ENCODE results near the gene PCBP3.
"Not testable (repeated sequence)": the region's sequence is repeated elsewhere in the genome, so short reads cannot be mapped to it uniquely, and the experiment has no call there.

Gene PCBP3

DNA sequence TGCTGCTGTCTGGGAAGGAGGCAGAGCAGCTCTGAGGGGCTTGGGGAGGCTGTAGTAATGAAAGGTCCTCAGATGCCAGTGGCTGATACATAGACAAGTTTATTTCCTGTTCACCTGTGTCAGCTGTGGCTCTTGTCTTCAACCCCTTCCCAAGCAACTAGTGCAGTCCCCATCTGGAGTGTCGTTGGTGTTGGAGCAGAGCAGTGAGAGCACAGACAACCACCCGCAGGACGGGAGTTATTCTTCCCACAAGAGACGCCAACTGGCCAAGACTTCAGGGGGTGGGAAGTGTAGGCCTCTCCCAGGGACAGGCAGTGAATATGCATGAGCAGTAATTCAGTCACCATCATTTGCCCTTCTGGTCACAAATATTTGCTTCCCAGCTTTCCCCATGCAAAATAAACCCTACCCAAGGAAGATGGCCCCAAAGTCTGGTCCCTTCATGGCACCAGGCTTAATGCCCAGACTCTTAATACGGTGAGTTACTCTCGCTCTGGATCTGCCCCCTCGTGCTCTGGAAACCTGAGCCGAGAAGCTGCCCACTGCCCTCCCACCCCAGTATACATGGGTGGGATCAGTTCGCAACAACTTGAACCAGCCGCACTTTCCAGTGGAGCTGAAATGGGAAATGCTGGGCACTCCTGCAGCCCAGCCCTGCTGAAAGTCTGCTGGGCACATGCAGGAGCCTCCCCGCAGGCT, 184.5 kb downstream of the PCBP3 start:
- no peak for DNase-seq (ENCODE audit: low read depth, low spot score)
- Histone ChIP-seq H3K27ac (ENCODE audit: low read length) (no peak overlapping the region), H3K9me3 (ENCODE audit: control insufficient read depth, insufficient read depth, low read length) (no peaks in the 10 kb centered on the region), H3K4me3 (ENCODE audit: low read length) (no peak overlapping the region), H3K36me3 (ENCODE audit: control insufficient read depth, insufficient read depth, low read length) (no peaks in the 10 kb centered on the region), H3K27me3 (ENCODE audit: control insufficient read depth, insufficient read depth, low read length) (no peaks in the 10 kb centered on the region), H3K4me1 (ENCODE audit: control insufficient read depth, insufficient read depth, low read length) (peaks cover 2% of the 10 kb centered on the region; the same call in 1 of the 2 replicates)
- no CpG with 5 or more reads among the region's 11 CpGs for WGBS (ENCODE audit: insufficient coverage, insufficient read length)

DNA sequence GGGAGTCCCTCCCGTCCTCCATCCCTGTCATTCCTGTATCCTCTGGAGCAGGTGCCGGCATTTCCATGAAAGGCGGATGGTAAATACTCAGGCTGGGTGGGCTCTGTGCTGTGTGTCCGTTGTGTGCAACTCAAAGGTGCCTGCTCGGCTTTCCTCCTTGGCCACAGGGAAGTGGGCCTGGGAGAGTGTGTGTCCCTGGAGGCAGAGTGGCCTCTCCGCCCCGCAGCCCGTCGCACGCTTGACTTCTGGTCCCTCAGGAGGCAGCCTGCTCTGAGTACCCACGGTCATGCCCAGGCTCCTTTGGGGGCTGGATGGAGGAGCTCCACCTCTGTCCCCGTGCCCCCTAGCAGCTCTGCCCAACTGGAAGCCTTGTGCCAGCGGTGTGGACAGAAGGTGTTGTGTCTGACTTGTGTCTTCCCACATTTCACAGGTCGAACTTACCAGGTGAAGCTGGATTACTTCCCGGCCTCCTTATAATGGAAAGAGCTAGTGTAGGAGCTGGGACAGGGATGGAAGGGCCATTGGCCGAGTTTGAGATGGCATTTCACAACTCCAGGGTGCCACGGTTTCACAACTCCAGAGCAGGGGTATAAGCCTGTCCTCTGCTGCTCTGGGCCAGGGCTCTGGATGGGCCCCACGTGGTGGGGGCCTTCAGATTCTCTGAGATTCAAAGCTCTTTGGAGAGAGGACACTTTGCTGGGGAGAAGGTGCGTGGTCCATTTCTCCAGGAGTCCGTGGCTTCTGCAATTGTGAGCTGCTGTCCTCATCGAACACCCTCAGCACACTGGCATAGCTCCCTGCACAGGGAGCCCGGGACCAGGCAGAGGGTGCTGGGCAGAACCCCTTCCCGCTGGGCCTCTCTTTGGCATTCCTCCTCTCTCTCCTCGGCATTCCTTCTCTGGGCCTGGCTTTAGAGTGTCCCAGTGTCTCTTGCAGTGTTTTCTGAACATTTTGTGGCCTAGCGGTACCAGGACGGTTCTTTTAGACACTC, 185.3 kb downstream of the PCBP3 start:
- WGBS (ENCODE audit: insufficient coverage, insufficient read length), result no CpG with 5 or more reads among the region's 26 CpGs
- Histone ChIP-seq H3K27me3 (ENCODE audit: control insufficient read depth, insufficient read depth, low read length) (no peaks in the 10 kb centered on the region), H3K4me3 (ENCODE audit: low read length) (no peak overlapping the region), H3K27ac (ENCODE audit: low read length) (no peak overlapping the region), H3K36me3 (ENCODE audit: control insufficient read depth, insufficient read depth, low read length) (no peaks in the 10 kb centered on the region), H3K9me3 (ENCODE audit: control insufficient read depth, insufficient read depth, low read length) (no peaks in the 10 kb centered on the region), H3K4me1 (ENCODE audit: control insufficient read depth, insufficient read depth, low read length) (peaks cover 2% of the 10 kb centered on the region; the same call in 1 of the 2 replicates)
- DNase-seq (ENCODE audit: low read depth, low spot score), result no peak

- Histone ChIP-seq H3K36me3 (ENCODE audit: control insufficient read depth, insufficient read depth, low read length) (no peaks in the 10 kb centered on the region), H3K9me3 (ENCODE audit: control insufficient read depth, insufficient read depth, low read length) (no peaks in the 10 kb centered on the region), H3K4me1 (ENCODE audit: control insufficient read depth, insufficient read depth, low read length) (peaks cover 2% of the 10 kb centered on the region; the same call in 1 of the 2 replicates), H3K27ac (ENCODE audit: low read length) (no peak overlapping the region), H3K4me3 (ENCODE audit: low read length) (no peak overlapping the region), H3K27me3 (ENCODE audit: control insufficient read depth, insufficient read depth, low read length) (no peaks in the 10 kb centered on the region)
- no peak for DNase-seq (ENCODE audit: low read depth, low spot score)
- no CpG with 5 or more reads among the region's 7 CpGs for WGBS (ENCODE audit: insufficient coverage, insufficient read length)
Measured at GRCh38 chr21:45829668-45830067, 186.1 kb downstream of the PCBP3 start.

GRCh38 chr21:45830221-45830640, 186.7 kb downstream of the PCBP3 start:
- Histone ChIP-seq H3K4me1 (ENCODE audit: control insufficient read depth, insufficient read depth, low read length) (peaks cover 2% of the 10 kb centered on the region; the same call in 1 of the 2 replicates), H3K27me3 (ENCODE audit: control insufficient read depth, insufficient read depth, low read length) (no peaks in the 10 kb centered on the region), H3K4me3 (ENCODE audit: low read length) (no peak overlapping the region), H3K27ac (ENCODE audit: low read length) (no peak overlapping the region), H3K36me3 (ENCODE audit: control insufficient read depth, insufficient read depth, low read length) (no peaks in the 10 kb centered on the region), H3K9me3 (ENCODE audit: control insufficient read depth, insufficient read depth, low read length) (no peaks in the 10 kb centered on the region)
- no peak for DNase-seq (ENCODE audit: low read depth, low spot score)
- no CpG with 5 or more reads among the region's 11 CpGs for WGBS (ENCODE audit: insufficient coverage, insufficient read length)

- Histone ChIP-seq H3K9me3 (ENCODE audit: control insufficient read depth, insufficient read depth, low read length) (no peaks in the 10 kb centered on the region), H3K27ac (ENCODE audit: low read length) (no peak overlapping the region), H3K4me3 (ENCODE audit: low read length) (no peak overlapping the region), H3K4me1 (ENCODE audit: control insufficient read depth, insufficient read depth, low read length) (peaks cover 3% of the 10 kb centered on the region; the same call in 1 of the 2 replicates), H3K36me3 (ENCODE audit: control insufficient read depth, insufficient read depth, low read length) (no peaks in the 10 kb centered on the region), H3K27me3 (ENCODE audit: control insufficient read depth, insufficient read depth, low read length) (no peaks in the 10 kb centered on the region)
- no peak for DNase-seq (ENCODE audit: low read depth, low spot score)
- no CpG with 5 or more reads among the region's 21 CpGs for WGBS (ENCODE audit: insufficient coverage, insufficient read length)
Measured at GRCh38 chr21:45830720-45831366, 187.3 kb downstream of the PCBP3 start.

- Histone ChIP-seq H3K9me3 (ENCODE audit: control insufficient read depth, insufficient read depth, low read length) (no peaks in the 10 kb centered on the region), H3K4me3 (ENCODE audit: low read length) (no peak overlapping the region), H3K36me3 (ENCODE audit: control insufficient read depth, insufficient read depth, low read length) (no peaks in the 10 kb centered on the region), H3K27me3 (ENCODE audit: control insufficient read depth, insufficient read depth, low read length) (no peaks in the 10 kb centered on the region), H3K4me1 (ENCODE audit: control insufficient read depth, insufficient read depth, low read length) (peaks cover 3% of the 10 kb centered on the region; the same call in 1 of the 2 replicates), H3K27ac (ENCODE audit: low read length) (no peak overlapping the region)
- no CpG with 5 or more reads among the region's 14 CpGs for WGBS (ENCODE audit: insufficient coverage, insufficient read length)
- no peak for DNase-seq (ENCODE audit: low read depth, low spot score)
Measured at GRCh38 chr21:45831991-45832740, 188.6 kb downstream of the PCBP3 start.

DNA sequence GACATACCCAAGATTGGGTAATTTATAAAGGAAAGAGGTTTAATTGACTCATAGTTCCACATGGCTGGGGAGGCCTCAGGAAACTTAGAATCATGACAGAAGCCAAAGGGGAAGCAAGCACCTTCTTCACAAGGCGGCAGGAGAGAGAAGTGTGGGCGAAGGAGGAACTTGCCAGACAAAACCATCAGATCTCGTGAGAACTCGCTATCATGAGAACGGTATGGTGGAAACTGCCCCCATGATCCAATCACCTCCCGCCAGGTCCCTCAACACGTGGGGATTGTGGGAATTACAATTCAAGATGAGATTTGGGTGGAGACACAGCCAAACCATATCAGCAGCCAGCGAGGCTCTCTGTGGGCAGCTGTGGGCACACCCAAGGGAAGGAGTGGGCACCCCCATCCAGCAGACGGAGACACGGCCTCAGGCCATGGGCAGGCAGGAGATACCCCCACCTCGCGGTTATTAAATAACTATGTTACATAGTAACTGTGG, 189.3 kb downstream of the PCBP3 start:
- H3K27me3 ChIP-seq (ENCODE audit: control insufficient read depth, insufficient read depth, low read length); DNase-seq (ENCODE audit: low read depth, low spot score); H3K4me1 ChIP-seq (ENCODE audit: control insufficient read depth, insufficient read depth, low read length); H3K27ac ChIP-seq (ENCODE audit: low read length); H3K36me3 ChIP-seq (ENCODE audit: control insufficient read depth, insufficient read depth, low read length); H3K9me3 ChIP-seq (ENCODE audit: control insufficient read depth, insufficient read depth, low read length); H3K4me3 ChIP-seq (ENCODE audit: low read length): not testable (repeated sequence)
- WGBS (ENCODE audit: insufficient coverage, insufficient read length), result no CpG with 5 or more reads among the region's 12 CpGs

GRCh38 chr21:45833414-45833813, 189.9 kb downstream of the PCBP3 start:
- Histone ChIP-seq H3K27me3 (ENCODE audit: control insufficient read depth, insufficient read depth, low read length) (no peaks in the 10 kb centered on the region), H3K27ac (ENCODE audit: low read length) (no peak overlapping the region), H3K4me1 (ENCODE audit: control insufficient read depth, insufficient read depth, low read length) (peaks cover 3% of the 10 kb centered on the region; the same call in 1 of the 2 replicates), H3K4me3 (ENCODE audit: low read length) (no peak overlapping the region), H3K36me3 (ENCODE audit: control insufficient read depth, insufficient read depth, low read length) (no peaks in the 10 kb centered on the region), H3K9me3 (ENCODE audit: control insufficient read depth, insufficient read depth, low read length) (no peaks in the 10 kb centered on the region)
- no CpG with 5 or more reads among the region's 6 CpGs for WGBS (ENCODE audit: insufficient coverage, insufficient read length)
- no peak for DNase-seq (ENCODE audit: low read depth, low spot score)

DNA sequence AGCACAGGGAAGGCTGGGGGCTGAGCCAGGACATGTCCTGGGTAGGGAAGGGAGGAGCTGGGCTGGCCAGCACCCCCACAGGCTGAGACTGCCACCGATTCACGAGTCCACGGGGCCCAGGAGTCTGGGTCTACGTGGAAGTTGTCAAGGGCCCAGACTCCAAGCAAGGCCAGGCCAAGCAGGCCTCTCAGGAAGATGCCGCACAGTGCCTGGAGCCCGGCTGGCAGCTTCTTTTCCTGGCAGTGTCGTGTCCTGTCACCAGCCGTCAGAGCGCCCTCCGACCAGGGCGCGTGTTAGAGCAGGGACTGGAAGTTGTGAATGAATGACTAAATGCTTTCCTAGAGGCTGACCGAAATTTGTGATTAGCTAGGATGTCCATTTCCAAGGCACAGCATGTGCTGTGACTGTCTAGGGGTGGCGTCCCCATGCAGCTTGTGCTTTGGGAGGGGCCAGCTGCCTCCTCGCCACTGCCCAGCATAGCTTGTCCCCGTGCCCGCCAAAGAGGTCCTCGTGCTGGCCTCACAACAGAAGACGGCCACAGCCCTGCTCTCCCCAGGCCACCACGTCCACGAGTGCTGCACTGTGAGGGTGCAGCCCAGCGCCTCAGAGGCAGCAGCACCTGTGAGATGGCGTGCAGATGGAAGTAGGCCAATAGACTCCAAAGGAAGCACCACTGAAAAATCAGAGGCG, 190.6 kb downstream of the PCBP3 start:
- WGBS (ENCODE audit: insufficient coverage, insufficient read length), result no CpG with 5 or more reads among the region's 24 CpGs
- no peaks in the 10 kb centered on the region for H3K9me3 ChIP-seq (ENCODE audit: control insufficient read depth, insufficient read depth, low read length)
- H3K4me1 ChIP-seq (ENCODE audit: control insufficient read depth, insufficient read depth, low read length), result peaks cover 3% of the 10 kb centered on the region; the same call in 1 of the 2 replicates
- H3K36me3 ChIP-seq (ENCODE audit: control insufficient read depth, insufficient read depth, low read length), result no peaks in the 10 kb centered on the region
- DNase-seq (ENCODE audit: low read depth, low spot score), result no peak
- H3K27ac ChIP-seq (ENCODE audit: low read length), result no peak overlapping the region
- H3K27me3 ChIP-seq (ENCODE audit: control insufficient read depth, insufficient read depth, low read length), result no peaks in the 10 kb centered on the region
- H3K4me3 ChIP-seq (ENCODE audit: low read length), result no peak overlapping the region
